Hematopoietic multipotent progenitor cell treated with erythropoietin and hydrocortisone succinate and interleukin-3 and kit ligand, for 17 days (in vitro differentiated cells): ENCODE measurements around the gene C19orf25.
"Not testable (repeated sequence)": the region's sequence is repeated elsewhere in the genome, so short reads cannot be mapped to it uniquely, and the experiment has no call there.

ENCODE experiments used
- DNase-seq: peaks from one replicate; pipeline ENCODE4 v3.0.0-alpha.2; 2015; ENCODE audit warnings: low spot score

The C19orf25 gene

DNA sequence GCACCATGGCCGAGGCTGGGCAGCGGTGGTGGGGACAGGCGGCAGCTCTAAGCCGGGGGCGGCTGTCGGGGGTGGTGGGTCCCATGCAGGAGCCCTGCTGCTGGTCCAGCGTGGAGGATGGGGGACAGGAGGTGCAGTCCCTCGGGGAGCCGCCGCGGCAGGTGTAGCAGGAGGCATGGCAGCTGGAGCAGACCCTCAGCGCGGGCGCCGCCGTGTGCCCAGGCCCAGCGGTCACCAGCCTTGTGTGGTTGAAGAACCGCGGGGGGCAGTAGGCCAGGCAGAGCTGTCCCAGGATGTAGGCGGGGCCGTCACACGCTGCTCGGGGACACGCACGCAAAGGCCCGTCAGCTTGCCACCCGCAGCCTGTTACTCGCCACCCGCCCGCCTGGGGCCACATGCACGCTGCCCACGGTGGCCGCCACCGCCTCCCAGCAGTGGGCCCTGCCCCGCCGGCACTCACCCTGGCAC is 2.9 kb upstream of the C19orf25 start:
- no peak for DNase-seq

DNA sequence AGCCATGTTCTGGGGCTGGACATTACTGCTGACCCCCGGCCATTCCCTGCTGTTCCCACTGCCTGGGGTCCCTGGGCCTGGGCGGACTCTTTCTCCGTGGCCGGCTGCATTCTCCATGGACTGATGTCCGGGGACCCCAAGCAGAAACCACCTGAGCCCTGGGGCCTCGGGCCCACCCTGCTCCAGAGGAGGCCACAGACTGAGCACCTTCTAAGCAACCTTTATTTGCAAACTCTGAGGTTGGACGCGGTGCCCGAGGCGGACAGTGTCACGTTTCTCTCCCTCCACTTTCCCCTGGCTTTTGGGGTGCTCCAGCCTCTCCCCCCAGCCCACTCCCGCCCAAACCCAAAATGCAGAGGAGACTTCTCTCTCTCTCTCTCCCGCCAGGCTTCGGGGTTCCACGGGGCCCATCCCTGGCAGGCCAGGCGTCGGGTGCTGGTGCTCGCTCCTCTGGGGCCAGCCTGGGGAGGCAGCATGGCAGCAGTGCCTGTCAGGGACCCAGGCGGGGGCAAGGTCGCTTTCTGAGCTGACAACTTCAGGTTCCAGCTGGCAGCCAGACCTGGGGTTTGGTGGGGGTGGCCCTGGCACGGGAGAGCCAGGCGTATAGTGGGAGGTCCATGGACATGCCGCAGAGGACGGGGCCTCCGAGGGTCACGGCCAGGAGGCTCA is 2.3 kb upstream of the C19orf25 start:
- DNase-seq: no peak

DNA sequence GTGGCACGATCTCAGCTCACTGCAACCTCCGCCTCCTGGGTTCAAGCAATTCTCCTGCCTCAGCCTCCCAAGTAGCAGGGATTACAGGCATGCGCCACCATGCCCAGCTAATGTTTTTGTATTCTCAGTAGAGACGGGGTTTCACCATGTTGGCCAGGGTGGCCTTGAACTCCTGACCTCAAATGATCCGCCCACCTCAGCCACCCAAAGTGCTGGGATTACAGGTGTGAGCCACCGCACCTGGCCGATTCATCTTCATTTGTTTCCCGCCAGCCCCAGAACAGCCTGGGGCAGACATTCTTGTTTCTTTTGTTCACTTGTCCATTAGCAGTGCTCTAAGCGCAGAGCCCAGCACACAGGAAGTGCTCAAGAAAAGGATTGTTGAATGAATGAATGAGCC is 2.0 kb downstream of the C19orf25 start:
- not testable (repeated sequence) for DNase-seq

DNA sequence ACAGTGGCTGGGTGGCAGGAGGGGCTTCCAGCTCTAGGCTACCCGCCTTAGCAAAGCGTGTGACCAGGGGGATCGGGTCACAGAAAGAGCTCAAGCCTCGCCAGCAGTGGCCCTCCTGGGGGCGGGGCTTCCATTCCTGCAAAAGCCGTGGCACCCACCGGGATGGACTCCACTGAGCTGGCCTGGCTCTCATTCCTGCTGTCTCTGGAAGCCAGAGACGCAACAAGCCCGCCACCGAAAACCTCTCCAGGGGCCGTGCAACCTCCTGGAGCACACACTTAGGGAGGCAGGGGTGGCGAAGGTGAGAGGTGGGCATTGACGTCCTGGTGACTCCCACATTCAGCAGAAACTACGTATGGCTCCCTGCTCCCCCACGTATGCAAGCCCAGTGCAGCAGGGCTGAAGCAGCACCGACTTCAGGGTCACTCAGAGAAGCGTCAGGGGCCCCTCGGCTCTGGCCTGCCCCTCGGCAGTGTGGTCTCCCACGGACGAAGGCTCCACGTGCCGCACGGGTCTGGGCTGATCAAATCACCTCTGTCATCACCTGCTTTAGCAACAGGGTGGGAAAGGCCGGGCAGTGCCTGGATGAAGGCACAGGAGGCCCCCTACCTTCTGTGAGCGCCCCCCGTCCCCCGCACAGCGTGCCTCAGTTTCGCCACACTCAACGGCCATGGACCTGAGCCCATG is 3.1 kb downstream of the C19orf25 start:
- DNase-seq: no peak

DNA sequence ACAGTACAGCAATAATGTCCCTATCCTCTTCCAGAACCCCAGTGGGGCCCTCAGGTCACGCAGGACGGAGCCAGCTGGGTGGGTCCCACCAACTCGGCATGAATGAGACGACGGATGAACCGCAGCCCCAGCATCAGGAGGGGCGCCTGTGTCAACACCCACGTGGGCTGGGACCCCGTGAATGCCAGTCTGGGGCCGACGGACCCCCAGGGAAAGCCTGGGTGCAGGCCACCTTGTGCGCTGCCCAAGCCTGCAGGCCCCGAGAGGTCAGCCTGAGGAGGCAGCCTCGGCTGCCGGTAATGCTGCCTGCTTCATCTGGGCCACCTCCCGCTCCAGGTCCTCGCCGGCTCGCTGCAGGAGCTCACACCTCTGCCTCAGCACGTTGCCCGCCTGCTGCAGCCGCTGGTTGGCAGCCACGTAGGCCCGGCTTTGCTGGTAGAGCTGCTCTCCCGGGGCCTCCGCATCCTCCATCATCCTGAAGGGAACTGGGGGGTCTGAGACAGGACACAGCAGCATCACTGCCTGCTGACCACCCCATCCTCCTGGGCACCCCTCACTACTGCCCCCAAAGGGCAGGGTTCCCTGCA is 4.2 kb downstream of the C19orf25 start:
- DNase-seq: no peak

DNA sequence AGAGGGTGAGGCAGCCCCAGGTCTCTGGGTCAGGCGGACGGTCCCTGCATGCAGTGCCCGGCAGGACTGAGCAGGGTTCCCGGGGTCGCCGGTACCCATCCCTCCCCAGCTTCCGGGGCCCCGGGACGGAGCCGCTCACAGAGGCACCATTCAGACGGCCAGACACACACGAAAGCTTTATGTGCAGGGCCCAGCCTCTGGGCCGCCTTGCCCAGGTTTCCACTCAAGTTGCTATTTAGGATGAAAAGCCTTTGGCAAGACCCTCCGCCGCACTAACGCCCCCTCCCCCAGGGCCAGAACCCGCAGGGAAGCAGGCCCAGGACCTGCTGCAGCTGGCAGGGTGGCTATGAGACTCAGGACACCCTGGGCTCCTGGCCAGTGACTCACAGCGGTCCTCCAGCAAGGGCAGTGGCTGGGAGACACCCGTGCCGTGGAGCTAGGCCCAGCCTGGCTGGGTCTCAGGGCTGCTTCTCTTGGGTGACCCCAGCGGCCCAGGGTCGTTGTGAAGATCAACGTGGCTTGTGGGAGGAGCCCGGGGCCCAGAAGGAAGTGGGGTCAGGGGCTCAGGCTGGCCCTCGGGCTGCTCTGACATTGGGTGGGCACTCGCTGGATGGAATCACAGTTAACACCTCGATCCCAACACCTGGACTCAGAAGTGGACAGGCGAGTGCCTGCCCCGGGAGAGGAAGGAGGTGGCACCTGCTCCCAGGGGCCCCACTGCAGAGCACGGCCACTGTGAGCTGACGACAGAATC is 4.8 kb downstream of the C19orf25 start:
- no peak for DNase-seq

DNA sequence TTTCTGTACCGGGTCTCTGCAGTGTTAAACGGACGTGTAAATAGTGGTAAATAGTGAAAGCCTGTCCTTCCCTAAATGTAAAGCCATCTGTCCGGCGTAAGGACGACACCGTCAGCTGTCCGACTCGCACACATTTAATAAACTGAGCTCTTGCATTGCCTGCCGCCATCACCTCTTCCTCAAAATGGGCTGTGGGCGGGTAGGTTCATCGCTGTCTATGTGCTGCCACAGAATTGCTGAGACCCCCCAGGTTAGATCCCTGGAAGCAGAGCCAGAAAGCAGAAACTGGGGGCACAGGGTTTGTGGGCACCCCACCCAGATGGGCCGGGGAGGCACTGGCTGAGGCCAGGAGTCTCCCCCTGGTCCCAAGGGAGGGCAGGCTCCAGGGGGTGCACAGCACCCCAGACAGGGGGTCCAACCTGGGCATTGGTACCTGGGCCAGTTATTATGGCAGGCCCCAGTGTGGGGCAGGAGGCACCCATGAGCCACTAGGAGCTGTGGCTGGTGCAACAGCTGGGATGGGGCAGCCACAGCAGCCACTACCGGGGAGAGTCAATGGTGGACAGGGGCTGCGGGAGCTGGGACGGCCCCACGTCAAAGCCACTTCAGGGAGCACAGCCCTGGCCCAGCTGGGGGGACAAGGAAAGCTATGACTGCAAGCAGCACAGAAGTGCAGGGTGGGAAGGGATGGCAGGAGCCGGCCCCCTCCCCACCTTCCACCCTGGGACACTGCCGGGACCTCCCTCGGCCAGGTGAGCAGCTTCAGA is 5.7 kb downstream of the C19orf25 start:
- DNase-seq: no peak

DNA sequence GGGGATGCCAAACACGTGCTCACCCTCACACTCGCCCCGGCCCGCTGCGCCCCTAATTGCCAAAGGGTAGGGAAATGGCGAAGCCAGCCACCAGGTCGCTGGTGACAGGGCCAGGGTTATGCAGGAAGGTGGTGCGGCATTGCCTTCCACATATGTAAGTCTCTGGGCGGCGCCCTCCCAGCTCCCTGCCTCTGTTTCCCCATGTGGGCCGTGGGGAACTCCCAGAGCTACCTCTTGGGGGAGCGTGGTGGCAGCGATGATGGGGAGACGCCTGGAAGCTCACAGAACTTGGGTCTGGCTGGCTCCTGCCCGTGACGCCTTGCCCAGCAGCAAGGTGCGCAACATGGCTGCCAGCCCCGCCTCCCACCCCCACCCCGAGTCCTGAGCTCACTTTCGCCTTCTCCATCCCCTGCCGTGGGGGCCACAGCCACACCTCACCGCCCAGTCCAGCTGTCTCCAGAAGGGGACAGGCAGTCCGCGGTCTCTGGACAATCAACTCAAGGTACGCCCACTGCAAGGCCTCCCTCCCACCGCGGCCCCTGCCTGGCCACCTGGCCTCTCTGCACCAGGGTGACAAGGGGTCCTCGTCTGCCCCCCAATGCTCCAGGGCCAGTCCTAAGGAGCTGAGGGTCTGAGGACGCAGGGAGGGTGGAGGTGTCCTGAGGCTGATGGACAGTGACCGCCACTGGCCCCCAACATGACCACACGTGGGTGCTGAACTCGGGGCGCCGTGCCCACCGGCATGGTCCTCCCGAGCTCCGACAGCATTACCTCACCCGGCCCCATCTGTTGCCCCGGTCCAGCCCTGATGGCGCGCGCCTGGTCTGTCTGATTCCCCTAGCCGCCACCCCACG is 6.6 kb downstream of the C19orf25 start:
- no peak for DNase-seq

DNA sequence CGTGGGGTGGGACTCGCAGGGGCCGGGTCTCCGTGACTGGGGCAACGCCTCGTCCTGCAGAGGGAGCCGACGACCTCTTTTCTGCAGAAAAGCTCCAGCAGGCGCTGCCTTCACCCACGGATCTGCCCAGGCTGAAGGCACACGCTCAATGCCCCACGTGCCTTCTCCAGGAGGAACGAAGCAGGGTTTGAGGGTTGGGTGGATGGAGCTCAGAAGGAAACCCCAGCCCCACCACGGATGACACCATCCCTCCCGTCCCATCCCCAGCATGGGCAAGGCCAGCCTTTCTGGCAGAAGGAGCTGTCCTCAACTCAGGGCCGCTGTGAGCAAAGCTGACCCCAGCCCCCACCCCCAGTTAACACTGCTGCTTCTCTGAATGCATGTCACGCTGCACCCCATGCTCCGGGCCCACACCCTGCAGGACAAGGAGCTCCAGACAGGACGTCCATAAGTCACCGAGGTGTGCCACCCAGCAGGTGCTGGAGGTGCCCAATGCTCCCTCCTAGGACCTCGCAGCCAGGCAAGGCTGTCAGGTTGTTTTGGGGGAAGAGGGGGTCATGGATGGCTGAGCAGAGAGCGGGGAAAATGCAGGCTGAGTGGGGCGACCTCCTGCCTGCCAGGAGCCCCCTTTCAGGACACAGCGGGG is 7.4 kb downstream of the C19orf25 start:
- DNase-seq: no peak

DNA sequence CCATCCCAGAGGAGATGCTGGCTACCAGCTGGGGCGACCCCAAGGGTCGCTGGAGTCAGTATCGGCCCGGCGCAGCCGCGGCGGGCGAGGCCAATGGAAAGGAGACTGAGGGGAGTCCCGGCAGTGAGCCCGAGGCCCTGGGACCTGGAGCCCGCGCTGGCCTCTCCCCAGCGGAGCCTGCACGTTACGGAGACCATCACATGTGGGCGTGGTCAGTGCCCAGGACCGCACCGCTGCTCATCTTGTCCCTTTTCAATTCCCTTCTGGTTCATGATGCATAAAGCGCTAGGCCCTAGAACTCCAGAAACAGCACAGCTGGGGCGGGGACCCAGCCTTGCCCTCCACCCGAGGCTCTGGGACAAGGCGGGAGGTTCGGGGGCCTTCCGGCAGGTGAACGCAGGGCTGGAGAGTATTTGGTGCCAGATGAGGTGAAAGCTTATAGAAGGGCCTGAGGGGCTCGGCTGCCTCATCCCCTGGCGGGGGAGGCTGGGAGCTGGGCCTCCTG is 8.0 kb downstream of the C19orf25 start:
- no peak for DNase-seq

DNA sequence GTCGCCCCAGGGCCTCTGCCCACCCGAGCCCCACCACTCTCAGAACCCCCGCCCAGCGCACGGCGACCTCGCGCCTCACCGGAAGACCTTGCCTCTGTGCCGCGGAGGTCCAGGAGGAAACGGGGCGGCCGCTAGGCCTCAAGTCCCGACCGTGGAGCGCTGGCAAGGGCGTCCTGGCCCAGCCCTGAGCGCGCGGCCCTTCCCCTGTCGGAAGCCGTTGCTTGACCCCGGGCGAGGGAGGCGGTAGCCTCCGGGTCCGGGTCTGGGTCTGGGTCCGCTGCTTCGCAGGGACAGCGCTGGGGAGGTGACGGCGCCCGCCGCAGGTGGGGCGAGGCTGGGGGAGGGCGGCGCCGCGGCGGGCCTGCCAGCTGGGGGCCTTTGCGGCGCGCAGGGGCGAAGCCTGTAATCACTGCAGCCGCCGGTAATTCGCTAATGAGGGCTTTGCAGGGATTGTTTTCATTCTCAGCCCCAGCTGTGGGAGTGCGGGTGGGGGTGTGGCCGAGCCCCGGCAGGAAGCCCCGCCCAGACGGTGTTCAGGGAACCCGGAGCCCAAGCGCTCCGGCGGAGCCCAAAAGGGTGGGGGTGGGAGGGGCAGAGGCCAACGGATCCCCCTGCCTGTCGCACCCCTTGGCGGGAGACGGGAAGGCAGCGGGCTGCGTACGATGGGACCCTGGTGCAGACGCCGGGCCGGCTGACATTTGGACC is 8.6 kb downstream of the C19orf25 start:
- no peak for DNase-seq

DNA sequence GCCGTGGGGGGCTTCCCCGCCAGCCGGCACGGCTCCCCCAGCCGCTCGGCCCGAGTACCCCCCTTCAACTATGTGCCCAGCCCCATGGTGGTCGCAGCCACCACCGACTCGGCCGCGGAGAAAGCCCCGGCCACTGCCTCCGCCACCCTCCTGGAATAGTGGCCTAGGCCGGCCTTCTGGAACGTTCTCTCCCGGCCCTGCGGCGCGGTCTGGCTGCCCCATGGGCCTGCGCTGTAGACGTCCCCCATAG is 9.0 kb downstream of the C19orf25 start:
- no peak for DNase-seq

DNA sequence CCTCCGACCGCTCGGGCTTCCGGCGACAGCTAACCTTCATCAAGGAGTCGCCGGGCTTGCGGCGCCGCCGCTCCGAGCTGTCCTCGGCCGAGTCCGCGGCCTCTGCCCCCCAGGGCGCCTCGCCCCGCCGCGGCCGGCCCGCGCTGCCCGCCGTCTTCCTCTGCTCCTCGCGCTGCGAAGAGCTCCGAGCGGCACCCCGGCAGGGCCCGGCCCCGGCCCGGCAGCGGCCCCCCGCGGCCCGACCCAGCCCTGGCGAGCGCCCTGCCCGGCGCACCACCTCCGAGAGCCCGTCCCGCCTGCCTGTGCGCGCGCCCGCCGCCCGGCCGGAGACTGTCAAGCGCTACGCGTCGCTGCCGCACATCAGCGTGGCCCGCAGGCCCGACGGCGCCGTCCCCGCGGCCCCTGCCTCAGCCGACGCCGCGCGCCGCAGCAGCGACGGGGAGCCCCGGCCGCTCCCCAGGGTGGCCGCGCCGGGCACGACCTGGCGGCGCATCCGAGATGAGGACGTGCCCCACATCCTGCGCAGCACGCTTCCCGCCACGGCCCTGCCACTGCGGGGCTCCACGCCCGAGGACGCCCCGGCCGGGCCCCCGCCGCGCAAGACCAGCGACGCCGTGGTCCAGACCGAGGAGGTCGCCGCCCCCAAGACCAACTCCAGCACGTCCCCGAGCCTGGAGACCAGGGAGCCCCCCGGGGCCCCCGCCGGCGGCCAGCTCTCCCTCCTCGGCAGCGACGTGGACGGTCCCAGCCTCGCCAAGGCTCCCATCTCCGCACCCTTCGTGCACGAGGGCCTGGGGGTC is 9.6 kb downstream of the C19orf25 start:
- no peak for DNase-seq

DNA sequence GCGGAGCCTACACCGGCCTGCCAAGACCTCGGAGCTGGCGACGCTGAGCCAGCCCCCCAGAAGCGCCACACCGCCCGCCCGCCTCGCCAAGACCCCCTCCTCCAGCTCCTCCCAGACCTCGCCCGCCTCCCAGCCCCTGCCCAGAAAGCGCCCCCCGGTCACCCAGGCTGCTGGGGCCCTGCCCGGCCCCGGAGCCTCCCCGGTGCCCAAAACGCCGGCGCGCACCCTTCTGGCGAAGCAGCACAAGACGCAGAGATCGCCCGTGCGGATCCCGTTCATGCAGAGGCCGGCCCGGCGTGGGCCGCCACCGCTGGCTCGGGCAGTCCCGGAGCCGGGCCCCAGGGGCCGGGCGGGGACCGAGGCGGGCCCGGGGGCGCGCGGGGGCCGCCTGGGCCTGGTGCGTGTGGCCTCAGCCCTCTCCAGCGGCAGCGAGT is 10.2 kb downstream of the C19orf25 start:
- no peak for DNase-seq

DNA sequence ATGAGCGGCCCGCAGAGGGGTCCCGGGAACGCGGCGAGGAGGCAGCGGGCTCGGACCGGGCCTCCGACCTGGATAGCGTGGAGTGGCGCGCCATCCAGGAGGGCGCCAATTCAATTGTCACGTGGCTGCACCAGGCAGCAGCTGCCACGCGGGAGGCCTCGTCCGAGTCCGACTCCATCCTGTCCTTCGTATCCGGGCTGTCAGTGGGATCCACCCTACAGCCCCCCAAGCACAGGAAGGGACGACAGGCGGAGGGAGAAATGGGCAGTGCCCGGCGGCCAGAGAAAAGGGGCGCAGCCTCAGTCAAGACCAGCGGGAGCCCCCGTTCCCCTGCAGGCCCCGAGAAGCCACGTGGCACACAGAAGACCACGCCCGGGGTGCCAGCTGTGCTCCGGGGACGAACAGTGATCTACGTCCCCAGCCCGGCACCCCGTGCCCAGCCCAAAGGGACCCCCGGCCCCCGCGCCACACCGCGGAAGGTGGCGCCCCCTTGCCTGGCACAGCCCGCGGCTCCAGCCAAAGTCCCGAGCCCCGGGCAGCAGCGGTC is 10.7 kb downstream of the C19orf25 start:
- DNase-seq: no peak

DNA sequence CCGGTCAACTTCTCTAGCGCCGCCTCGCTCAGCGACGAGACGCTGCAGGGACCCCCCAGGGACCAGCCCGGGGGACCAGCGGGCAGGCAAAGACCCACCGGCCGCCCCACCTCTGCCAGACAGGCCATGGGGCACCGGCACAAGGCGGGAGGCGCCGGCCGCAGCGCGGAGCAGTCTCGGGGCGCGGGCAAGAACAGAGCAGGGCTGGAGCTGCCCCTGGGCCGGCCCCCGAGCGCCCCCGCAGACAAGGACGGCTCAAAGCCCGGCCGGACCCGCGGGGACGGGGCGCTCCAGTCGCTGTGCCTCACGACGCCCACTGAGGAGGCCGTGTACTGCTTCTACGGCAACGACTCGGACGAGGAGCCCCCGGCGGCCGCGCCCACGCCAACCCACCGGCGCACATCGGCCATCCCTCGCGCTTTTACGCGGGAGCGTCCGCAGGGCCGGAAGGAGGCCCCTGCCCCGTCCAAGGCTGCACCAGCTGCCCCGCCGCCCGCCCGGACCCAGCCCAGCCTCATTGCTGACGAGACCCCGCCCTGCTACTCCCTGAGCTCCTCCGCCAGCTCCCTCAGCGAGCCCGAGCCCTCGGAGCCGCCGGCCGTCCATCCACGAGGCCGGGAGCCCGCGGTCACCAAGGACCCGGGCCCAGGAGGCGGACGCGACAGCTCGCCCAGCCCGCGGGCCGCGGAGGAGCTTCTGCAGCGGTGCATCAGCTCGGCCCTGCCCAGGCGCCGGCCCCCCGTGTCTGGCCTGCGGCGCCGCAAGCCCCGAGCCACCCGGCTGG is 11.3 kb downstream of the C19orf25 start:
- DNase-seq: no peak

DNA sequence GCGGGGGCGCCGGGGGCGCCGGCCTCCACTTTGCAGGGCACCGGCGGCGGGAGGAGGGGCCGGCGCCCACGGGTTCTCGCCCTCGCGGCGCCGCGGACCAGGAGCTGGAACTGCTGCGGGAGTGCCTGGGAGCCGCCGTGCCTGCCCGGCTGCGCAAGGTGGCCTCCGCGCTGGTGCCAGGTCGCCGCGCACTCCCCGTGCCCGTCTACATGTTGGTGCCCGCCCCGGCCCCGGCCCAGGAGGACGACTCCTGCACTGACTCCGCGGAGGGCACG is 11.9 kb downstream of the C19orf25 start:
- DNase-seq: no peak
